Immature natural killer cell (primary cell): Measurements from ENCODE around the gene TPST1. TPM values are rescaled to one million over a fixed set of nuclear protein-coding genes. Genes with fewer than 3 reads are reported as not detected.
"Not testable (repeated sequence)": the region's sequence is repeated elsewhere in the genome, so short reads cannot be mapped to it uniquely, and the experiment has no call there.

Experiments
- DNase-seq, 3 donors: peaks; one replicate each; pipeline ENCODE4 v3.0.0; 2022; ENCODE audit warnings: mixed read lengths in 1 of 3
- H3K27ac Mint-ChIP-seq, 6 donors: one replicate each; pipeline ENCODE4 v1.8.0; 2020; ENCODE audit warnings: mixed read lengths in 6 of 6, mild to moderate bottlenecking in 5 of 6, inconsistent platforms in 4 of 6, moderate library complexity in 3 of 6
- H3K27me3 Mint-ChIP-seq, 3 donors: one replicate each; pipeline ENCODE4 v1.8.0; 2020 to 2021; ENCODE audit warnings: low read depth in 3 of 3, mild to moderate bottlenecking in 3 of 3, mixed read lengths in 3 of 3, moderate library complexity in 3 of 3, inconsistent platforms in 1 of 3
- H3K36me3 Mint-ChIP-seq, 3 donors: one replicate each; pipeline ENCODE4 v1.8.0; 2020; ENCODE audit warnings: mixed read lengths in 3 of 3, inconsistent platforms in 2 of 3, mild to moderate bottlenecking in 2 of 3
- H3K4me1 Mint-ChIP-seq, 2 donors: one replicate each; pipeline ENCODE4 v1.8.0; 2020; ENCODE audit warnings: inconsistent platforms in 2 of 2, mild to moderate bottlenecking in 2 of 2, mixed read lengths in 2 of 2, moderate library complexity in 1 of 2
- H3K4me3 Mint-ChIP-seq, 5 donors: one replicate each; pipeline ENCODE4 v1.8.0; 2020; ENCODE audit warnings: mild to moderate bottlenecking in 5 of 5, mixed read lengths in 5 of 5, inconsistent platforms in 3 of 5, moderate library complexity in 3 of 5
- H3K9me3 Mint-ChIP-seq, 6 donors: one replicate each; pipeline ENCODE4 v1.8.0; 2020; ENCODE audit warnings: mild to moderate bottlenecking in 6 of 6, mixed read lengths in 6 of 6, inconsistent platforms in 4 of 6, moderate library complexity in 3 of 6
- polyA plus RNA-seq, 3 donors: library from polyadenylated mRNA; unstranded; fragments of 300-500 nt; fragmentation: Illumina TruSeq; gene quantifications; one replicate each; pipeline ENCODE4 v1.2.3, GENCODE V29; 2021

Gene TPST1
- polyA plus RNA-seq, 3 donors from 2014 or later, result 2.4 to 3.9 (median 3.2) TPM

DNA sequence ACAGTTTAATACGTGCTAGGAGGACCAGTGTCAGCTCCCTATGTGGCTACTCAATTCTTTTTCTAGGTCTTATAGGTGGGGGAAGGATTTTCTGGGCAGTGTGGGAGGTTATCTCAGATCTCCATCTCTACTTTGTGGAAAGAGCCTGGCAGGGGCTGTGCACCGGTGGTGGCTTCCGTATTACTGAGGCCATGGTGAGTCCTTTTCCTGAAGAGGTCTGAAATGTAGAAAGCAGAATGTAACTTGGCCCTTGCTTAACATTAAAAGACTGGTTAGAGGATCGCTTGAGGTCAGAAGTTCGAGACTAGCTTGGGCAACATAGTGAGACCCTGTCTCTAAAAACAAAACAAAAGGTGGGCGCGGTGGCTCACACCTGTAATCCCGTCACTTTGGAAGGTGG lies 2.7 kb upstream of the TPST1 start:
- peaks cover 7 to 14% (median 14%) of the 10 kb centered on the region in 3 donors for H3K27me3 Mint-ChIP-seq
- no peaks in the 10 kb centered on the region for H3K9me3 Mint-ChIP-seq
- peak overlapping the region in 3 of 5 donors; percentile 3 to 22 (median 19) for H3K4me3 Mint-ChIP-seq
- H3K27ac Mint-ChIP-seq, result peak overlapping the region in 4 of 6 donors; percentile 9 to 72 (median 18)
- H3K36me3 Mint-ChIP-seq, result no peaks in the 10 kb centered on the region
- no peak for DNase-seq
- peaks cover 21 to 33% of the 10 kb centered on the region in 2 donors for H3K4me1 Mint-ChIP-seq

GRCh38 chr7:66205741-66206090 lies 582 bp downstream of the TPST1 start:
- Mint-ChIP-seq H3K4me3 (peak overlapping the region; percentile 84 to 98 (median 88)), H3K27ac (peak overlapping the region in 5 of 6 donors; percentile 60 to 88 (median 87)), H3K27me3 (peaks cover 5 to 13% (median 11%) of the 10 kb centered on the region in 3 donors), H3K36me3 (peaks cover 0 to 4% (median 0%) of the 10 kb centered on the region in 3 donors), H3K4me1 (peaks cover 27 to 39% of the 10 kb centered on the region in 2 donors), H3K9me3 (no peaks in the 10 kb centered on the region)
- peak in 1 of 3 donors; percentile 13 for DNase-seq

DNA sequence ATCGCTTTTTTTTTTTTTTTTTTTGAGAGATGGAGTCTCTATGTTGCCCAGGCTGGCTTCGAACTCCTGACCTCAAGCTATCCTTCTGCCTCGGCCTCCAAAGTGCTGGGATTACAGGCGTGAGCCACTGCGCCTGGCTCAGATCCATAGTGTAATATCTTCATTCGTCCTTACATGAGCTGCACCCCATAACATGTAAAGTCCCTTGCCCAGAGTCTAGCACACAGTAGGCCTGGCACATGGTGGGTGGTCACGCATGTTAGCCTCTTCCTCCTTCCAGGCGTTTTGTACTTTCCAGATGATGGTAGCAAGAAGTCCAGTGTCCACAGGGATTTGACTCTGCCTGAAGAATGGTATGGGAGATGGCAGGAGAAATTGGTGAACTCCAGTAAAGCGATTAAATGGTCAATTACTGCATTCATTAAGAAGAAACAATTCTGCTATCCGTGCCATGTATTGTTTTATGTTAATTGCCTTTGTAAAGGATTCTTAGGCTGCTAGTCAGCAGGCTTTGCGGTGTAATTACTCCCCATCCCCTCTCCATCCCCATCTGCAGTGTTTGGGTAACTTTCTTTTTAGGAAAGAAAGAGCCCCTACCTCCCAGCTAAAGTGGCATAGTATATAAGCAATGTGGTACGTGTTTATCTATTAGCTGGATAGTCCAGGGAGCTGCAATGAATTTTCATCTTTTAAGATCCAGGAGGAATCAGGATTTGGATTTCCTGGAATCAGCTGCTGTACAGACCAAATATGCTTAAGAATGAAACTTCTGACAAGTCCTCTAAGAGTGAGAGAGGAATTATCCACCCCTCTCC lies 1.2 kb downstream of the TPST1 start:
- DNase-seq, result no peak
- Mint-ChIP-seq H3K4me1 (peaks cover 27 to 39% of the 10 kb centered on the region in 2 donors), H3K4me3 (peak overlapping the region; percentile 84 to 98 (median 88)), H3K27me3 (peaks cover 5 to 13% (median 11%) of the 10 kb centered on the region in 3 donors), H3K9me3 (no peaks in the 10 kb centered on the region), H3K36me3 (peaks cover 0 to 4% (median 0%) of the 10 kb centered on the region in 3 donors), H3K27ac (peak overlapping the region in 5 of 6 donors; percentile 60 to 88 (median 87))

GRCh38 chr7:66206934-66207240 lies 1.8 kb downstream of the TPST1 start:
- peaks cover 0 to 4% (median 0%) of the 10 kb centered on the region in 3 donors for H3K36me3 Mint-ChIP-seq
- H3K27me3 Mint-ChIP-seq, result peaks cover 5 to 13% (median 11%) of the 10 kb centered on the region in 3 donors
- no peak for DNase-seq
- peak overlapping the region; percentile 10 to 93 (median 51) for H3K4me3 Mint-ChIP-seq
- H3K27ac Mint-ChIP-seq, result peak overlapping the region in 3 of 6 donors; percentile 15 to 88 (median 22)
- no peaks in the 10 kb centered on the region for H3K9me3 Mint-ChIP-seq
- peaks cover 27 to 39% of the 10 kb centered on the region in 2 donors for H3K4me1 Mint-ChIP-seq

GRCh38 chr7:66207540-66207939 lies 2.4 kb downstream of the TPST1 start:
- H3K4me3 Mint-ChIP-seq, result peak overlapping the region in 4 of 5 donors; percentile 10 to 88 (median 40)
- peak overlapping the region in 4 of 6 donors; percentile 0 to 22 (median 16) for H3K27ac Mint-ChIP-seq

DNA sequence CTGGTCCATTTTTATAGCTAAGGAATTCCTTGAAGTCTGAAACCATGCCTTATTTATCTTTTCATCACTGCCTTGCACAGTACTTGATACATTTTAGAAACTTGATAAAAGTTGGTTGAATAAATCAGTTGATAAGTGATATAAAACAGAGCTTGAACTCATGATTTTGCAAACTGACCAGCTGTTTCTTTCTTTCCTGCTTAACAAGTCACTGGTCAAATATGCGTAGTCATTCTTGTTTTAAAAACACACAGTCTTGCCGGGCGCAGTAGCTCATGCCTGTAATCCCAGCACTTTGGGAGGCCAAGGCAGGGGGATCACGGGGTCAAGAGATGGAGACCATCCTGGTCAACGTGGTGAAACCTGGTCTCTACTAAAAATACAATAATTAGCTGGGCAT lies 6.3 kb downstream of the TPST1 start:
- Mint-ChIP-seq H3K4me3 (no peak overlapping the region), H3K9me3 (no peaks in the 10 kb centered on the region), H3K27ac (no peak overlapping the region), H3K27me3 (peaks cover 1 to 3% (median 1%) of the 10 kb centered on the region in 3 donors), H3K4me1 (peaks cover 22 to 28% of the 10 kb centered on the region in 2 donors), H3K36me3 (peaks cover 0 to 4% (median 0%) of the 10 kb centered on the region in 3 donors)
- no peak for DNase-seq

More at GRCh38 chr7:66207540-66207939, 2.4 kb downstream of the TPST1 start:
- H3K36me3 Mint-ChIP-seq, result peaks cover 0 to 4% (median 0%) of the 10 kb centered on the region in 3 donors
- no peak for DNase-seq
- H3K4me1 Mint-ChIP-seq, result peaks cover 27 to 35% of the 10 kb centered on the region in 2 donors
- no peaks in the 10 kb centered on the region for H3K9me3 Mint-ChIP-seq
- H3K27me3 Mint-ChIP-seq, result peaks cover 5 to 13% (median 11%) of the 10 kb centered on the region in 3 donors

DNA sequence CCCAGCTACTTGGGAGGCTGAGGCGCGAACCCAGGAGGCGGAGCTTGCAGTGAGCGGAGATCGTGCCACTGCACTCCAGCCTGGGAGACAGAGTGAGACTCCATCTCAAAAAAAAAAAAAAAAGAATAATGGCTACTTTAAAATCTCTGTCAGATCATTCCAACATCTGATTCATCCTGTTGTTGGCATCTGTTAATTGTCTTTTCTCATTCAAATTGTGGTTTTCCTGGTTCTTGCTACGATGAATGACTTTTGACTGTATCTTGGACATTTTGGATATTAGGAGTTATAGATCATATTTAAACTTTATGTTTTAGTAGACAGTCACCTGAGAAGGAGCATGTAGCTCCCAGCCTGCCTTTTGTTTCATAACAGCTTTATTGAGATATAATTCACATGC lies 8.5 kb downstream of the TPST1 start:
- no peak for DNase-seq
- no peak overlapping the region for H3K27ac Mint-ChIP-seq
- no peak overlapping the region for H3K4me3 Mint-ChIP-seq
- H3K4me1 Mint-ChIP-seq, result peaks cover 9 to 12% of the 10 kb centered on the region in 2 donors
- peaks cover 0 to 3% (median 1%) of the 10 kb centered on the region in 3 donors for H3K27me3 Mint-ChIP-seq
- no peaks in the 10 kb centered on the region for H3K9me3 Mint-ChIP-seq
- peaks cover 0 to 4% (median 0%) of the 10 kb centered on the region in 3 donors for H3K36me3 Mint-ChIP-seq

DNA sequence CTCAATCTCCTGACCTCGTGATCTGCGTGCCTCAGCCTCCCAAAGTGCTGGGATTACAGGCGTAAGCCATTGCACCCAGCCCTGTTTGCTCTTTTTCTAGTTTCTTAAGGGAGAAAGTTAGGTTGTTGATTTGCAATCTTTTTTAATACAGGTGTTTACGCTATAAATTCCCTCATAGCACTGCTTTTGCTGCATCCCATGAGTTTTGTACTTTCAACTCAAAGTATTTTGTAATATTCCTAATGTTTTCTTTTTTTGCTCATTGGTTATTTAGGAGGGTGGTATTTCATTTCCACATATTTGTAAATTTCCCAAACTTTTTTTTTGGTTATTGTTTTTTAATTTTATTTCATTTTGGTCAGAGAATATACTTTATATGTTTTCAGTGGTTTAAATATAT lies 11.6 kb downstream of the TPST1 start:
- peaks cover 0 to 2% (median 1%) of the 10 kb centered on the region in 3 donors for H3K27me3 Mint-ChIP-seq
- no peak for DNase-seq
- H3K27ac Mint-ChIP-seq, result no peak overlapping the region
- H3K4me1 Mint-ChIP-seq, result peaks cover 9 to 12% of the 10 kb centered on the region in 2 donors
- no peak overlapping the region for H3K4me3 Mint-ChIP-seq
- no peaks in the 10 kb centered on the region for H3K36me3 Mint-ChIP-seq
- no peaks in the 10 kb centered on the region for H3K9me3 Mint-ChIP-seq

- no peak overlapping the region for H3K4me3 Mint-ChIP-seq
- H3K27me3 Mint-ChIP-seq, result peaks cover 0 to 2% (median 1%) of the 10 kb centered on the region in 3 donors
- H3K4me1 Mint-ChIP-seq, result no peaks in the 10 kb centered on the region
- H3K9me3 Mint-ChIP-seq, result no peaks in the 10 kb centered on the region
- no peak overlapping the region for H3K27ac Mint-ChIP-seq
- H3K36me3 Mint-ChIP-seq, result no peaks in the 10 kb centered on the region
- DNase-seq, result no peak
Measured at GRCh38 chr7:66219805-66220204, 14.7 kb downstream of the TPST1 start.

GRCh38 chr7:66221442-66221841 lies 16.3 kb downstream of the TPST1 start:
- H3K4me3 Mint-ChIP-seq, result no peak overlapping the region
- peaks cover 0 to 2% (median 0%) of the 10 kb centered on the region in 3 donors for H3K27me3 Mint-ChIP-seq
- no peaks in the 10 kb centered on the region for H3K9me3 Mint-ChIP-seq
- H3K27ac Mint-ChIP-seq, result no peak overlapping the region
- H3K4me1 Mint-ChIP-seq, result no peaks in the 10 kb centered on the region
- no peak for DNase-seq
- no peaks in the 10 kb centered on the region for H3K36me3 Mint-ChIP-seq

DNA sequence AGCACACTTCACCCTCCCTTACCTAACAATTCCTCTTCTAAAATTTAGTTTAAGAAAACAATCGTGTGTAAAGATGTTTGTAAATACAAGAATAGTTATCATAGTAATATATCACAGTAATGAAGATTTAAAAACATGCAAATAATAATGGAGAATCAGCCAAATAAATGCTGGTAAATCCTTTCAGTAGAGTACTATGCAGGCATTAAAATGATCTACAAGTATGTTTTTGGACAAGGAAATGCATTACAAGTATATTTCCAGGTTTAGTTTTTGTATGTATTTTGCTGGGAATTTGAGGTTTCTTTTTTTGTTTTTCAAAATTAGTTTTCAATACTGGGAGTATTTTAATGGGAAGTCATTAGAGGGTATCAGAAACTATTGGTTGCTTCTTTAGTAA lies 22.7 kb downstream of the TPST1 start:
- no peak overlapping the region for H3K4me3 Mint-ChIP-seq
- H3K27me3 Mint-ChIP-seq, result peaks cover 0 to 5% (median 2%) of the 10 kb centered on the region in 3 donors
- peaks cover 0 to 6% (median 1%) of the 10 kb centered on the region in 3 donors for H3K36me3 Mint-ChIP-seq
- H3K9me3 Mint-ChIP-seq, result peaks cover 0 to 4% (median 0%) of the 10 kb centered on the region in 6 donors
- H3K4me1 Mint-ChIP-seq, result no peaks in the 10 kb centered on the region
- H3K27ac Mint-ChIP-seq, result no peak overlapping the region
- no peak for DNase-seq

DNA sequence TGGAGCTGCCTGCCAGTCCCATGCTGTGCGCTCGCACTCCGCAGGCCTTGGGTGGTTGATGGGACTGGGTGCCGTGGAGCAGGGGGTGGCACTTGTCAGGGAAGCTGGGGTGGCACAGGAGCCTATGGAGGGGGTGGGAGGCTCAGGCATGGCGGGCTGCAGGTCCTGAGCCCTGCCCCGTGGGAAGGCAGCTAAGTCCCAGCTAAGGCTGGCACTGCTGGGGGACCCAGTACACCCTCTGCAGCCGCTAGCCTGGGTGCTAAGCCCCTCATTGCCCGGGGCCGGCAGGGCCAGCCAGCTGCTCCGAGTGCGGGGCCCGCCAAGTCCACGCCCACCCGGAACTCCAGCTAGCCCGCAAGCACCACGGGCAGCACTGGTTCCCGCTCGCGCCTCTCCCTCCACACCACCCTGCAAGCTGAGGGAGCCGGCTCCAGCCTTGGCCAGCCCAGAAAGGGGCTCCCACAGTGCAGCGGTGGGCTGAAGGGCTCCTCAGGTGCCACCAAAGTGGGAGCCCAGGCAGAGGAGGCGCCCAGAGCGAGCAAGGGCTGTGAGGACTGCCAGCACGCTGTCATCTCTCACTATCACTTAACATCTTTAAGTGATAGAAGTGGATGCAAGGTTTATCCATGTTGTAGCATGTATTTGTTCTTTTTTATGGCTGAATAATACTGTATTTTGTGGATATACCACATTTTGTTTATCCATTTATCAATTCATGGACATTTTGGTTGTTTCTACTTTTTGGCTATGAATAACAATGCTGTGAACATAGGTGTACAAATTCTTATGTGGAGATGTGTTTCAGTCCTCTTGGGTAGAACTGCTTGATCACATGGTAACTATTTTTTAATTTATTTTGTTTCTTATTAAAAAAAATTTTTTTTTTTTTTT lies 26.4 kb downstream of the TPST1 start:
- H3K4me1 Mint-ChIP-seq, DNase-seq, H3K4me3 Mint-ChIP-seq, H3K36me3 Mint-ChIP-seq, H3K27ac Mint-ChIP-seq, H3K9me3 Mint-ChIP-seq: not testable (repeated sequence)
- H3K27me3 Mint-ChIP-seq, result peaks cover 2 to 10% (median 4%) of the 10 kb centered on the region in 3 donors

DNA sequence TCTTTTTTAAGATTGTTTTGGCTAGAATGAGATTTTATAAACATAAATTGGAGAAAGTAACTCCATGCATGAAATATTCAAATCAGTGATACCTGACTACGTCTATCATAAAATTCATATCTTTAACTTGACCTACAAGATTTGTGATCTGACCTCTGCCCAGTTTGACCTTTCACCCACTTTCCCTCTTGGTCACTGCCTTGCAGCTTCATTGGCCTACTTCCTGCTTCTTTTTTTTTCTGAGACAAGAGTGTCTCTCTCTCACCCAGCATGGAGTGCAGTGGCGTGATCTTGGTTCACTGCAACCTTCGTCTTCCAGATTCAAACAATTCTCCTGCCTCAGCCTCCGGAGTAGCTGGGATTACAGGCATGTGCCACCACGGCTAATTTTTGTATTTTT lies 28.5 kb downstream of the TPST1 start:
- Mint-ChIP-seq H3K27me3 (peaks cover 2 to 10% (median 2%) of the 10 kb centered on the region in 3 donors), H3K4me1 (no peaks in the 10 kb centered on the region), H3K36me3 (peaks cover 0 to 5% (median 4%) of the 10 kb centered on the region in 3 donors), H3K4me3 (no peak overlapping the region), H3K9me3 (peaks cover 0 to 6% (median 0%) of the 10 kb centered on the region in 6 donors), H3K27ac (peak overlapping the region in 1 of 6 donors; percentile 44)
- DNase-seq, result no peak
